Measurements from ENCODE around the gene VAV2. TPM values are rescaled to one million over a fixed set of nuclear protein-coding genes. Genes with fewer than 3 reads are reported as not detected.

Gene VAV2
- total and polyA plus RNA-seq, 9 of the 15 experiments (the other 6 are each of a cell fraction or from before 2014, with no cell fraction given) = 0.01 to 2.7 (median 1.0) TPM; not detected in 1

DNA sequence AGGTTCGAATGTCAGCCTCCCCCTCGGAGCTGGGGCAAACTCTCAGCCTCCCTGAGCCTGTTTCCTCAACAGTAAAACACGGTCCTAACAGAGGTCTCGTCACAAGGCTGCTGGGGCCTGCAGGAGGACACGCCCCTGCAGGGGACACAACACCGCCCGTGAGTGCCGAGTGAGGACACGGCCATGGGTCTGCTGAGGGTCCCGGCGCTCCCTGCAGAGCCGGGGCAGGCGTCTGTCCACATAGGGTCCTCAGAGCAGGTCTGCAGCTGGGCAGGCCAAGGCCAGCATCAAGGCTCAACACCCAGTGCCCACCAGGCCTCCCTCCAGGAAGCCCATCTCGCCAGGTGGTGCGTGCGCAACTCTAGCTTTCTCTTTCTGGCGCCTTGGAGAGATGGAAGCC, 125.2 kb downstream of the VAV2 start:
- intact Hi-C loops (cut with micrococcal nuclease) = no loop called here
- TF ChIP-seq STAG1 (CRISPR knock-in tag; IDR thresholded peaks at IDR 0.05; ENCODE audit: borderline replicate concordance) (no peak), THRAP3 (IDR thresholded peaks at IDR 0.05; ENCODE audit: borderline replicate concordance) (no peak), FOXP1 (CRISPR knock-in tag; IDR thresholded peaks at IDR 0.05) (no peak), GABPB1 (CRISPR knock-in tag; IDR thresholded peaks at IDR 0.05) (no peak), ZNF24 (IDR thresholded peaks at IDR 0.05) (no peak), COPS2 (conservative IDR thresholded peaks at IDR 0.05) (no peak), NFXL1 (CRISPR knock-in tag; IDR thresholded peaks at IDR 0.05) (no peak), HNRNPH1 (optimal IDR thresholded peaks at IDR 0.05; ENCODE audit: low read depth, low read length) (no peak), HDAC3 (IDR thresholded peaks at IDR 0.05; ENCODE audit: borderline replicate concordance, partially characterized antibody) (no peak), ZSCAN29 (IDR thresholded peaks at IDR 0.05) (no peak), TFE3 (CRISPR knock-in tag; IDR thresholded peaks at IDR 0.05) (no peak), ZNF197 (CRISPR knock-in tag; IDR thresholded peaks at IDR 0.05; ENCODE audit: low read depth) (no peak), ZNF121 (CRISPR knock-in tag; conservative IDR thresholded peaks at IDR 0.05) (no peak)
- TF ChIP-seq, protein P1, sequence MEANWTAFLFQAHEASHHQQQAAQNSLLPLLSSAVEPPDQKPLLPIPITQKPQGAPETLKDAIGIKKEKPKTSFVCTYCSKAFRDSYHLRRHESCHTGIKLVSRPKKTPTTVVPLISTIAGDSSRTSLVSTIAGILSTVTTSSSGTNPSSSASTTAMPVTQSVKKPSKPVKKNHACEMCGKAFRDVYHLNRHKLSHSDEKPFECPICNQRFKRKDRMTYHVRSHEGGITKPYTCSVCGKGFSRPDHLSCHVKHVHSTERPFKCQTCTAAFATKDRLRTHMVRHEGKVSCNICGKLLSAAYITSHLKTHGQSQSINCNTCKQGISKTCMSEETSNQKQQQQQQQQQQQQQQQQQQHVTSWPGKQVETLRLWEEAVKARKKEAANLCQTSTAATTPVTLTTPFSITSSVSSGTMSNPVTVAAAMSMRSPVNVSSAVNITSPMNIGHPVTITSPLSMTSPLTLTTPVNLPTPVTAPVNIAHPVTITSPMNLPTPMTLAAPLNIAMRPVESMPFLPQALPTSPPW (CRISPR knock-in tag; IDR thresholded peaks at IDR 0.05) = no peak
- no peaks in the 10 kb centered on the region for H3K36me3 ChIP-seq (ENCODE audit: control insufficient read depth, insufficient read depth, low read length)
- no peak overlapping the region for H3K27ac ChIP-seq (ENCODE audit: extremely low read depth, low read depth, low read length)
- H2AFZ ChIP-seq (ENCODE audit: low read depth, low read length) = no peak overlapping the region
- no peaks in the 10 kb centered on the region for H3K79me2 ChIP-seq (ENCODE audit: control insufficient read depth, insufficient read depth, low read length)
- no peaks in the 10 kb centered on the region for H3K9me3 ChIP-seq (replicated peaks; ENCODE audit: control insufficient read depth, insufficient read depth, low read depth, low read length)
- no peak overlapping the region for H3K4me2 ChIP-seq (ENCODE audit: insufficient read depth, low read length)
- ChIA-PET CTCF (ENCODE audit: low intra/inter-chr PET ratio) (no interaction called here), POLR2A (no interaction called here)
- peaks cover 36% of the 10 kb centered on the region for H4K20me1 ChIP-seq (replicated peaks; ENCODE audit: control insufficient read depth, insufficient read depth, low read length)
- FAIRE-seq = no peak
- ATAC-seq = no peak
- no peak overlapping the region for H3K4me3 ChIP-seq
- in situ Hi-C loops (cut with MboI) = no loop called here
- peaks cover 24 to 52% of the 10 kb centered on the region in 2 experiments; a peak in 4 of 5 replicates for H3K27me3 ChIP-seq (ENCODE audit: control insufficient read depth in 2 of 2, insufficient read depth in 2 of 2, low read length in 2 of 2)
- DNase-seq (ENCODE audit: extremely low read depth in 1 of 4, low spot score in 3 of 4) = no peak
- no peaks in the 10 kb centered on the region for H3K9me1 ChIP-seq (ENCODE audit: control insufficient read depth, insufficient read depth, low read length)
- H3K4me1 ChIP-seq (replicated peaks in 1 of 2; ENCODE audit: control insufficient read depth in 2 of 2, insufficient read depth in 2 of 2, low read length in 2 of 2) = peaks cover 10 to 17% of the 10 kb centered on the region in 2 experiments
- no peak overlapping the region for H3K9ac ChIP-seq (ENCODE audit: insufficient read depth in 1 of 2, low read depth in 2 of 2, low read length in 2 of 2)
- WGBS (ENCODE audit: insufficient coverage, low coverage, missing lambda C conversion rate) = 4% methylated on average over 13 of the region's 17 CpGs
- no TSS peak for BruUV-seq (replicated peaks)

Measured in K562 (cell line).